ENCODE measurements around the gene JUNB.

JUNB gene

GRCh38 chr19:12774588-12775555 is 16.4 kb upstream of the JUNB start, which contains the start of gene HOOK2:
Gene HOOK2, minus strand, starts transcription at chr19:12775552. Its CDS starts 103 bp downstream, at chr19:12775449.
- peak; percentile 71 for DNase-seq

GRCh38 chr19:12777217-12778016 is 13.9 kb upstream of the JUNB start:
- DNase-seq = peak; percentile 87

GRCh38 chr19:12778017-12778904 is 13.0 kb upstream of the JUNB start:
- DNase-seq = peak; percentile 63

GRCh38 chr19:12778905-12779161 is 12.5 kb upstream of the JUNB start:
- no peak for DNase-seq

GRCh38 chr19:12779162-12779993 is 11.9 kb upstream of the JUNB start:
- DNase-seq = no peak

DNA sequence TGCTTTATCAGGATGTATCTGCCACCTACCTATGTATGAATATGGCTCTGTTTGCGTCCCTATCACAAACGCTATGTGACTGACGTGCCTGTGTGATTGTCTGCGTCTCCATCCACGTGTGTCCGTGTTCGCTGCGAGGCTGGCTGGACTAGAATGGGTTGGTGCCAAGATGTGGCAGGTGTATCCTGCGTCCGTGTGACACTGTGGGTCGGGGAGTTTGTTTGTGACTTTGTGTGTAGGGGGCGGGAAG is 9.2 kb upstream of the JUNB start:
- DNase-seq = no peak

- peak; percentile 96 for DNase-seq
Observed at GRCh38 chr19:12782424-12783290, 8.6 kb upstream of the JUNB start.

DNA sequence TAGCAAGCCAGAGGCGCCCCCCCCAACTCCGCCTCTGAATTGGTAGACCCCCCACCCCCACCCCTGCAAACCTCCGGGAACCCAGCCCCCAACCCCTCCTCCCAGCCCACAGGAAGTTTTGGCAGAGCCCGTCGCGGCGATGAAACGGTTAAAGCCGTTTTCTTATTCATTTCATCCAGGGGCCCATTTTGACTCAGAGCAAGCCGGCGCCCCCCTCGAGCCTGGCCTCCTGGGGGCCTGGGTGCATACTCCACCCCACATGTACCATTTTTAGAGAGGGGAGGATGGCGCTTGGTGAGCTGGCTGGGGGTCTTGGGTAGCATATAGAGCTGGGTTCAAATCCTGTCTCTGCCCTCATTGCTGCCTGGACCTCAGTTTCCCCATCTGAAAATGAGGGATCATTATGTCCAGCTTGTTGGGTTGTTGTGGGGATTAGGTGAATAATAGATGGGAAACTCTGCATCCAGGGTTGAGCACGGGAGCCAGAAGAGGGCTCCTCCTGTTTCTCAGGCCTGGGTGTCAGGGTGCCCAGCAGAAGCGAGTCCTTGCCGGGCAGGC is 7.9 kb upstream of the JUNB start:
- DNase-seq = peak; percentile 49

- DNase-seq = peak; percentile 30
Observed at GRCh38 chr19:12783849-12784393, 7.4 kb upstream of the JUNB start.

- peak; percentile 42 for DNase-seq
Observed at GRCh38 chr19:12784394-12784870, 6.9 kb upstream of the JUNB start.

DNA sequence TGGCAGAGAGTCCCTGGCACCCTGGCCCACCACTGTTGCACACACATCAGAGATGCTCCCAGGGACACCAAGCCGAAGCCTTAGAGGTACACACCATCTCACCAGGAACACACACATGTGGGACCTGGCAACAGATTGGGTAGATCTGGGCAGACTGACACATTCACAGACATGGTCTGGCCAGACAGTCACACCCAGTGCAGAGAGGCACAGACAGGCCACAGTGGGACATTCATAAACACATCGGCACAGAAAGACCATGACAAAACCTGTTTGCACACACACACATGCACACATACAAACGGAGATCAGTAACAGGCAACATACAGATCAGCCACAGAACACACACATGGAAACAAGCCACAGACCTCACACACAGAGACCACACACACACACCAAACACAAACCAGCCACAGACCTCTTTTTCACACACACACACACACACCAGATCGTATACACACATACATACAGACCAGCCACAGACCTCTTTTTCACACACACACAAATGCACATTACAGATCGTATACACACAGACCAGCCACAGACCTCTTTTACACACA is 6.3 kb upstream of the JUNB start:
- DNase-seq = peak; percentile 26

- no peak for DNase-seq
Observed at GRCh38 chr19:12785431-12786031, 5.8 kb upstream of the JUNB start.

GRCh38 chr19:12786141-12786870 is 5.0 kb upstream of the JUNB start:
- peak; percentile 30 for DNase-seq

GRCh38 chr19:12786952-12787351 is 4.3 kb upstream of the JUNB start:
- DNase-seq = no peak

DNA sequence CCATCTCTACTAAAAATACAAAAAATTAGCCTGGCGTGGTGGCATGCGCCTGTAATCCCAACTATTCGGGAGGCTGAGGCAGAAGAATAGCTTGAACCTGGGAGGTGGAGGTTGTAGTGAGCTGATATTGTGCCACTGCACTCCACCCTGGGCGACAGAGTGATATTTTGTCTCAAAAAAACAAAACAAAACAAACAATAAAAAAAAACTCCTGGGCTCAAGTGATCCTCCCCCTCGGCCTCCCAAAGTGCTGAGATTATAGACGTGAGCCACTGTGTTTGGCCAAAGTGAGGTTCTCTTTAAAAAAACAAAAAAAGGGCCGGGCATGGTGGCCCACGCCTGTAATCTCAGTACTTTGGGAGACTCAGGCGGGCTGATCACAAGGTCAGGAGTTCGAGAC is 3.8 kb upstream of the JUNB start:
- DNase-seq = no peak

DNA sequence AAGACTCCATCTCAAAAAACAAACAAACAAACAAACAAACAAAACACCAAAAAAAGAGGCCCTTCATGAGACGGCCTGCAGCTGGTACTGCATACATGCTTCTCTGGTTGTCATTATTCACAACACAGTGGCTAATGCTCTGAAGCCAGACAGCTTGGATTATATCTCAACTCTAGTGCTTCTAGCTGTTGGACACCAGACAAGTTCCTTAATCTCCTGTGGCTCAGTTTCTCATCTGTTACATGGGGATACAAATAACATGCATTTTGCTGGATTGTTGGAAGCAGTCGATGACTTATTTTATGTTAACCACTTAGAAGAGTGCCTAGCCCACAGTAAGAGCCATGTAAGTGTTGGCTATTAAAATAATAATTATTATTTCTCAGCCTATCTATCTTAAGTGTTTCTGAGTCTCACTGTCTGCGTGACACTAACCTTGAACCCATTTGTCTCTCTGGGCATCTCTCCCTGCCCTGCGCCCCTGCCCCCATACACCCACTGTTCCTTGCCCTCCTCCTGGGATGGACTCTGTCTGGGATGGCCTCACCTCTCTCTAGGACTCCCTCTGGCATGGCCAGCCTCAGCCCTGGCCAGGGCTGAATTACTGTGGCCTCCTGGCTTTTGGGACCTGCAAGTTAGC is 3.1 kb upstream of the JUNB start:
- DNase-seq = no peak

- DNase-seq = peak; percentile 37
Observed at GRCh38 chr19:12788682-12789097, 2.6 kb upstream of the JUNB start.
